ENCODE measurements around the gene HYAL4.
"Not testable (repeated sequence)": the region's sequence is repeated elsewhere in the genome, so short reads cannot be mapped to it uniquely, and the experiment has no call there.

DNA sequence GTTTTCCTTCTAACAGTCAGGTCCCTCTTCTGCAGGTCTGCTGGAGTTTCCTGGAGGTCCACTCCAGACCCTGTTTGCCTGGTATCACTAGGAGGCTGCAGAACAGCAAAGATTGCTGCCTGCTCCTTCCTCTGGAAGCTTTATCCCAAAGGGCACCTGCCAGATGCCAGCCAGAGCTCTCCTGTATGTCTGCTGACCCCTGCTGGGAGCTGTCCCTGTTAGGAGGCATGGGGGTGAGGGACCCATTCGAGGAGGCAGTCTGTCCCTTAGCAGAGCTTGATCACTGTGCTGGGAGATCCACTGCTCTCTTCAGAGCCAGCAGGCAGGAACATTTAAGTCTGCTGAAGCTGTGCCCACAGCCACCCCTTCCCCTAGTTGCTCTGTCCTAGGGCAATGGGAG is 11.5 kb downstream of the HYAL4 start:
- TF ChIP-seq, protein P1, sequence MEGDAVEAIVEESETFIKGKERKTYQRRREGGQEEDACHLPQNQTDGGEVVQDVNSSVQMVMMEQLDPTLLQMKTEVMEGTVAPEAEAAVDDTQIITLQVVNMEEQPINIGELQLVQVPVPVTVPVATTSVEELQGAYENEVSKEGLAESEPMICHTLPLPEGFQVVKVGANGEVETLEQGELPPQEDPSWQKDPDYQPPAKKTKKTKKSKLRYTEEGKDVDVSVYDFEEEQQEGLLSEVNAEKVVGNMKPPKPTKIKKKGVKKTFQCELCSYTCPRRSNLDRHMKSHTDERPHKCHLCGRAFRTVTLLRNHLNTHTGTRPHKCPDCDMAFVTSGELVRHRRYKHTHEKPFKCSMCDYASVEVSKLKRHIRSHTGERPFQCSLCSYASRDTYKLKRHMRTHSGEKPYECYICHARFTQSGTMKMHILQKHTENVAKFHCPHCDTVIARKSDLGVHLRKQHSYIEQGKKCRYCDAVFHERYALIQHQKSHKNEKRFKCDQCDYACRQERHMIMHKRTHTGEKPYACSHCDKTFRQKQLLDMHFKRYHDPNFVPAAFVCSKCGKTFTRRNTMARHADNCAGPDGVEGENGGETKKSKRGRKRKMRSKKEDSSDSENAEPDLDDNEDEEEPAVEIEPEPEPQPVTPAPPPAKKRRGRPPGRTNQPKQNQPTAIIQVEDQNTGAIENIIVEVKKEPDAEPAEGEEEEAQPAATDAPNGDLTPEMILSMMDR (IDR thresholded peaks at IDR 0.05): not testable (repeated sequence)
- not testable (repeated sequence) for TF ChIP-seq ZFX (IDR thresholded peaks at IDR 0.05; ENCODE audit: borderline replicate concordance)
